GM10248 (cell line): ENCODE data around the gene SUSD4.

ENCODE experiments used
- CTCF ChIA-PET: fragments of 300-600 bp; sonication (Branson Sonifier 250); formaldehyde crosslinking; extraction: SDS; loops from one replicate; lab custom pipeline; 2021; ENCODE audit warnings: antibody characterized with exemption; lab: Yijun Ruan, JAX
- POLR2A ChIA-PET: fragments of 350-650 bp; sonication (Branson Sonifier 250); formaldehyde crosslinking; extraction: SDS; loops from one replicate; lab custom pipeline; 2020; ENCODE audit warnings: antibody characterized with exemption; lab: Yijun Ruan, JAX
- DNase-seq: peaks from one replicate; pipeline ENCODE4 v3.0.0; 2012; ENCODE audit errors: extremely low spot score
- TF ChIP-seq, protein P1 (sequence below): IDR thresholded peaks from 2 replicates; pipeline ENCODE4 v1.5.1; 2012; ENCODE audit warnings: mild to moderate bottlenecking, low read depth; ENCODE audit errors: extremely low read depth, missing control alignments, control extremely low read depth

SUSD4 gene

DNA sequence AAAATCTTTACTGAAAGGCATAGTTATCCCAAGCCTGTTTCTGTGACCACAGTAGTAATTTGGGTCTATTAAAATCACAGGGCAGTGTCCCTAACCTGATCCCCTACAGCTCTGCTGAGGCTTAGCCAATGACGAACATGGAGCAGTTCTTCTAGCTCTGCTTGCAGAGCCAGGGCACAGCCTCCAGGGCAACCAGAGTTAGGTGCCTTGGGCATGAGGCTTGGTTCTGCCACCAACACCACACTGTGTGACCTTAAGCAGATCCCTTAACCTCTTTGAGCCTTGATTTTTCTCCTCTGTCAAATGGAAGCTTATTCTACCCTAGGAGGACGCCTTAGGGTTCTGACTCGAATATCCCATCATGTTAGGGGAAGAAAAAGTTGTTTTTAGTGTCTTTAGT is 134.2 kb downstream of the SUSD4 start:
- DNase-seq, result no peak
- ChIA-PET CTCF (no interaction called here), POLR2A (no interaction called here)
- TF ChIP-seq, protein P1, sequence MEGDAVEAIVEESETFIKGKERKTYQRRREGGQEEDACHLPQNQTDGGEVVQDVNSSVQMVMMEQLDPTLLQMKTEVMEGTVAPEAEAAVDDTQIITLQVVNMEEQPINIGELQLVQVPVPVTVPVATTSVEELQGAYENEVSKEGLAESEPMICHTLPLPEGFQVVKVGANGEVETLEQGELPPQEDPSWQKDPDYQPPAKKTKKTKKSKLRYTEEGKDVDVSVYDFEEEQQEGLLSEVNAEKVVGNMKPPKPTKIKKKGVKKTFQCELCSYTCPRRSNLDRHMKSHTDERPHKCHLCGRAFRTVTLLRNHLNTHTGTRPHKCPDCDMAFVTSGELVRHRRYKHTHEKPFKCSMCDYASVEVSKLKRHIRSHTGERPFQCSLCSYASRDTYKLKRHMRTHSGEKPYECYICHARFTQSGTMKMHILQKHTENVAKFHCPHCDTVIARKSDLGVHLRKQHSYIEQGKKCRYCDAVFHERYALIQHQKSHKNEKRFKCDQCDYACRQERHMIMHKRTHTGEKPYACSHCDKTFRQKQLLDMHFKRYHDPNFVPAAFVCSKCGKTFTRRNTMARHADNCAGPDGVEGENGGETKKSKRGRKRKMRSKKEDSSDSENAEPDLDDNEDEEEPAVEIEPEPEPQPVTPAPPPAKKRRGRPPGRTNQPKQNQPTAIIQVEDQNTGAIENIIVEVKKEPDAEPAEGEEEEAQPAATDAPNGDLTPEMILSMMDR, result no peak

DNA sequence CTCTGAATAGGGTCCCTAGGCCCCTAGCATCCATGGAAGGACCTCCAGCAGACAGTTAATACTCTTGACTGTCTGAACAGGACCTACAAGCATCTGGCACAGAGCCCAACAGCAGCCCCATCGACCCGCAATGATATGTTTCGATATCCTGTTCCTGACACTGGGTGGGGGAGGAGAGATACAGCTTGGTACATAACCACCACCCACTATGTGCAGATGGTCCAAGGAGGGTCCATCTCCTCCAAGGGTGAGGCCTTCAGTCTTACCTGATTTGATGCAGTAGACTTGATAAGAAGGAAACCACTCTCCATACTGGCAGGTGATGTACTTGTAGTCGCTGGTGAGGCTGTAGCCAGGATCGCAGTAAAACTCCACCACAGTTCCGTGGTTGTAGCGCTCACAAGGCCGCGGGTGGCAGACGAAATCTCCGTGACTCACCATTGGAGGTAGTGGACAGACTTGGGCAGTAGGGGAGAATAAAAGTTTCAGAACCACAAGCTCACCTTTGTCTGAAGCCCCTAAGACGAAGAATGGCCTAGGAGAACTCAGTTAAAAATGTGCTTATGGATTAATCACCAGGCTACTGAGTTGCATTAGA is 134.9 kb downstream of the SUSD4 start:
- DNase-seq, result no peak
- CTCF ChIA-PET, result no interaction called here
- POLR2A ChIA-PET, result no interaction called here
- TF ChIP-seq, protein P1, result no peak

DNA sequence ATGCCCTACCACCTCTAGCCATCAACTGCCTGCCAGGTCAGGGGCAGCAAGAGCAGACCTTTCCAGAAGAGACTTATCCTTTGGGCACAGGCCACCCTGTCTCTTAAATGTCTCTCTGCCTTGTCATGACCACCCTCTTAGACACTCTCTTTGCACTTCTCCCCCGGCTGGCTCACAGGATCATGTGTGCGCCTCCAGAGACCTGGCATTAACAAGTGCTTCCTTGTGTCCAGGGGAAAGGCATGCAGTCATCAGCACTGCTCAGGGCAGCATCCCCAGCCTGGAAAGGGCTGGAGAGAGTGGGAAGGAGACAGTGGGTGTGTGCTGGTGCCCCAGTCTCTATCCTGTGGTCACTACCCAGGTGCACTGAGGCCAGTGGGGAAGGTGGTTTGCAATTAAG is 135.8 kb downstream of the SUSD4 start:
- CTCF ChIA-PET, result interaction anchor here (1.2 kb wide), 1 partner anchor 11 kb away, joined by 4 read pairs; no protein-coding TSS in a partner anchor
- POLR2A ChIA-PET, result no interaction called here
- TF ChIP-seq, protein P1, result no peak
- no peak for DNase-seq

DNA sequence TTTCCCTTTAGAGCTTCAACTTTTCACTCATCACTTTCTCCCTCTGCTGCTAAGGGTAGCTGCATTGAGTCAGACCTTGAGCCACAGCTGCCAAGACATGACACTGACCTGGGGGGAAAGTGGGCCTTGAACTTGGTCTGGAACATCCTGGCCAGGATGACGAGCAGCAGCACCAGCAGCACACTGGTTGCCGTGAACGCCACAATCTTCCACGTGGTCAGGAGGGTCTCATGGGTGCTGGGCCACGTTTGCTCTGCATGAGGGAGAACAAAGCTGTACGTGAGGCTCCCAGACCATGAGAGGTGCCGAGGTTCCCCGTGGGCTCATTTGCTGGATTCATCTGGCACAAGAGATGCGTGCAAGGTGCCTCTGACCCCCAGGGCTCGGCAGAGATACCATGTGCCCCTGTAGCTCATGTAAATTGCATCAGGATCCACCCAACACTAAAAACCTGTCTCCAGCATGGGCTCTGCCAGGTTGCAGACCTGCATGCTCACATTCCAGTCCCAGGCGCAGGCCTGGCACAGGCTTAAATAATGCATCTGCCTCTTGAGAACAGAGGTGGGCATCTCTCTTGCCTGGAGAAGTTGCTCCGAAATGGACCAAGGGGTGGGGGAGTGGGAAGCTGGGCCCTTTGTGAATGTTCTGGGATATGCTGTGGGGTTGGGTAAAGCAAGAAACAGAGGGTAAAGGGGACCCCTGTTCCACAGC is 136.3 kb downstream of the SUSD4 start:
- ChIA-PET CTCF (interaction anchor here (1.2 kb wide), 1 partner anchor 11 kb away, joined by 4 read pairs; no protein-coding TSS in a partner anchor), POLR2A (no interaction called here)
- TF ChIP-seq, protein P1, result no peak
- no peak for DNase-seq

DNA sequence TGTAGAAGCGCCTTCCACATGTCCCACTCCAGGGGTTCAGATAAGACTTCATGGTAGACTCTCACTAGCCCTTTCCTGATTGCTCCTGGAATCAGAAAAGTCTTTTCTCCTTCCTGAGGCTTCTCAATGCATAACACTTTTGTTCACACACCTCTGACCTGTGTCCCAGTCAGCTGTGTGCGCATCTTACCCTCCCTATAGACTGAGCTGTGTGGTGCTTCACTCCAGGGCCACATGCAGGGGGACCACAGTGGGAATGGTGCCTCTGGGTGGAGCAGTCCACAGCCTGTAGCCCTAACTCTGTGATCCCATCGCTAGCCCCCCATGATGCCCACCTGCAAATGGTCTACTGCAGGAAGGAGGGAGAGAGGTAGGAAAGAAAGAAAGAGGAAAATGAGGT is 136.9 kb downstream of the SUSD4 start:
- ChIA-PET CTCF (interaction anchor here (1.2 kb wide), 1 partner anchor 10 kb away, joined by 4 read pairs; no protein-coding TSS in a partner anchor), POLR2A (no interaction called here)
- no peak for DNase-seq
- TF ChIP-seq, protein P1, result no peak

DNA sequence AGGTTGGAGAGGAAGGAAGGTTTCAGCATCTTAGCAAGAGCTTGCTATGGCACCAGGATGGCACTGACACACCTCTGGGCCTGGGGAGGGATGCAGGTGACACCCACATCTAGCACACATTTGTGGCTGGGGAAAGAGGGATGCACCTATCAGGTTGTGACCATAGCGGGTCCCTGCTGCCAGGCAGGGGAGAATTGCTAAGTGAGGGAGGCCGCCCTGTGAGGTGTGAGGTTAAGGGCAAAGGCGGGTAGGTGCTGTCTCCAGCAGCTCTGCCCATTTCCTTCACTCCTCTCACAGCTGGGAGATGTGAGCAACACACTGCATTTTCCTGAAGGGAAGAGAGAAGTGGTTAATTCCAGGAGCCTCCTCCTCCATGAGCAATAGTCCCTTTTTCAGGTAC is 137.7 kb downstream of the SUSD4 start:
- TF ChIP-seq, protein P1, result no peak
- no peak for DNase-seq
- CTCF ChIA-PET, result no interaction called here
- POLR2A ChIA-PET, result no interaction called here
